ENCODE measurements around the gene PCNX1.

- TF ChIP-seq YY1 (IDR thresholded peaks at IDR 0.05) = no peak
- no peak for TF ChIP-seq CTCF (IDR thresholded peaks at IDR 0.05; ENCODE audit: low read depth, low read length, missing input control)
- TF ChIP-seq TAF1 (conservative IDR thresholded peaks at IDR 0.05) = no peak
- no peak for TF ChIP-seq GABPA (IDR thresholded peaks at IDR 0.05 in 1 of 2, conservative IDR thresholded peaks at IDR 0.05 in 1 of 2)
- no peak for TF ChIP-seq RAD21 (IDR thresholded peaks at IDR 0.05)
- no peak for TF ChIP-seq FOXA1 (IDR thresholded peaks at IDR 0.05)
- no peak for TF ChIP-seq SP1 (IDR thresholded peaks at IDR 0.05)
- no peak for TF ChIP-seq ATF3 (IDR thresholded peaks at IDR 0.05)
Observed at GRCh38 chr14:70896981-70897380, 10.3 kb upstream of the PCNX1 start.

Data from liver (tissue), 3 donors.